ENCODE measurements around the gene PUS7L. TPM values are rescaled to one million over a fixed set of nuclear protein-coding genes. Genes with fewer than 3 reads are reported as not detected.

The PUS7L gene
- polyA plus RNA-seq, 1 donor from 2014 or later = 29.2 TPM

Other genes with a start within 250 kb of the PUS7L start
- 0.14 and 0.72 TPM in 2 replicates for gene ADAMTS20, start 206.6 kb downstream of the PUS7L start, polyA plus RNA-seq
- gene IRAK4, start 161 bp upstream of the PUS7L start, polyA plus RNA-seq = 5.7 and 7.0 TPM in 2 replicates
- 96.2 and 97.2 TPM in 2 replicates for gene TWF1, start 47.5 kb upstream of the PUS7L start, polyA plus RNA-seq
- 5.3 and 6.0 TPM in 2 replicates for gene TMEM117, start 77.3 kb upstream of the PUS7L start, polyA plus RNA-seq